ENCODE measurements around the gene PPIB.

PPIB gene

GRCh38 chr15:64148581-64148980, 14.2 kb downstream of the PPIB start:
- TF ChIP-seq CTCF (IDR thresholded peaks at IDR 0.05), result no peak

- TF ChIP-seq CTCF (IDR thresholded peaks at IDR 0.05), result no peak
Observed at GRCh38 chr15:64148168-64148567, 14.7 kb downstream of the PPIB start.

GRCh38 chr15:64146885-64147681, 15.7 kb downstream of the PPIB start:
- no peak for TF ChIP-seq CTCF (IDR thresholded peaks at IDR 0.05)

- no peak for TF ChIP-seq CTCF (IDR thresholded peaks at IDR 0.05)
Observed at GRCh38 chr15:64146520-64146884, 16.3 kb downstream of the PPIB start.

- TF ChIP-seq CTCF (IDR thresholded peaks at IDR 0.05), result no peak
Observed at GRCh38 chr15:64146041-64146440, 16.8 kb downstream of the PPIB start.

GRCh38 chr15:64144565-64145281, 18.1 kb downstream of the PPIB start:
- no peak for TF ChIP-seq CTCF (IDR thresholded peaks at IDR 0.05)

- TF ChIP-seq CTCF (IDR thresholded peaks at IDR 0.05), result no peak
Observed at GRCh38 chr15:64144192-64144564, 18.6 kb downstream of the PPIB start.

Data from LNCAP (cell line).